Measurements from ENCODE around the gene DRC7.

- TF ChIP-seq CTCF (conservative IDR thresholded peaks at IDR 0.05; ENCODE audit: low read depth, low read length) (no peak), EZH2 (IDR thresholded peaks at IDR 0.05; ENCODE audit: low read length, unreplicated experiment) (no peak), EZH2phosphoT487 (IDR thresholded peaks at IDR 0.05; ENCODE audit: borderline replicate concordance, low read length) (no peak)
Measured at GRCh38 chr16:57679016-57679415, 15.6 kb upstream of the DRC7 start.

Measured in PC-3 (cell line).